C4-2B (cell line): Measurements from ENCODE around the gene ABLIM3.

Experiments
- H3K27ac ChIP-seq: fragments of 450-650 bp; 2 replicates; pipeline ENCODE4 v1.5.1; 2017
- CTCF ChIP-seq: fragments of 450-650 bp; conservative IDR thresholded peaks from 2 replicates; pipeline ENCODE4 v1.5.1; 2017; ENCODE audit warnings: mild to moderate bottlenecking
- ZFX ChIP-seq: fragments of 450-650 bp; IDR thresholded peaks from 2 replicates; pipeline ENCODE4 v1.6.1; 2017

Gene ABLIM3

GRCh38 chr5:149152317-149152746 is 11.0 kb downstream of the ABLIM3 start:
- TF ChIP-seq ZFX (no peak), CTCF (no peak)
- H3K27ac ChIP-seq: peak overlapping the region; percentile 80; the same call in 1 of the 2 replicates

DNA sequence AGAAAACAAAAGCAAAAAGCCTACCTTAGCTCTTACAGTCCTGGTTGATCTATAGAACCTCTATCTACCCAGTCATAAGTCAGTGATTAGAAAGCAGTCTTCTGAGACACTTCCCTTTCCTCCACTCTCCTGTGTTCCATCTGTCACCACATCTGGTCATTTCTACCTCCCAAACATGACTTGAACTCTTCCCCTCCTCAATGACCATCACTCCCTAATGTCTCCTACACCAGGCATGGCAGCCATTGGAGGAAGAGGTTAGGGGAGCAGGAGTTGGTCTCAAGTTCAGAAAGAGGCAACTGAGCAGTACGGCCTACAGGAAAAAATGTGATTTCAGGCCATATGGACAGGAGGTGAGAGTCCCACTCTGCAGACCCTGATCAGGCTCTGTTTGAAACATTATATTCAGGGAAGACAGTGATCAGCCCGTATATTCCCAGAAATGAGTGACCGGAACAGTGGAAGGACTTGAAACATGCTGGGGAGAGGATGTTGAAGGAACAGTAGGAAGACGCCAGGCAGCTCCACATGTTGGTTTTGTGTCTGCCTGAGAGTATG is 12.0 kb downstream of the ABLIM3 start:
- TF ChIP-seq CTCF (no peak), ZFX (no peak)
- peak overlapping the region; percentile 80 for H3K27ac ChIP-seq

- TF ChIP-seq ZFX (no peak), CTCF (no peak)
- H3K27ac ChIP-seq: peak overlapping the region; percentile 80
Observed at GRCh38 chr5:149153751-149154610, 12.7 kb downstream of the ABLIM3 start.

- TF ChIP-seq ZFX (no peak), CTCF (no peak)
- H3K27ac ChIP-seq: no peak overlapping the region
Observed at GRCh38 chr5:149154650-149155049, 13.4 kb downstream of the ABLIM3 start.

DNA sequence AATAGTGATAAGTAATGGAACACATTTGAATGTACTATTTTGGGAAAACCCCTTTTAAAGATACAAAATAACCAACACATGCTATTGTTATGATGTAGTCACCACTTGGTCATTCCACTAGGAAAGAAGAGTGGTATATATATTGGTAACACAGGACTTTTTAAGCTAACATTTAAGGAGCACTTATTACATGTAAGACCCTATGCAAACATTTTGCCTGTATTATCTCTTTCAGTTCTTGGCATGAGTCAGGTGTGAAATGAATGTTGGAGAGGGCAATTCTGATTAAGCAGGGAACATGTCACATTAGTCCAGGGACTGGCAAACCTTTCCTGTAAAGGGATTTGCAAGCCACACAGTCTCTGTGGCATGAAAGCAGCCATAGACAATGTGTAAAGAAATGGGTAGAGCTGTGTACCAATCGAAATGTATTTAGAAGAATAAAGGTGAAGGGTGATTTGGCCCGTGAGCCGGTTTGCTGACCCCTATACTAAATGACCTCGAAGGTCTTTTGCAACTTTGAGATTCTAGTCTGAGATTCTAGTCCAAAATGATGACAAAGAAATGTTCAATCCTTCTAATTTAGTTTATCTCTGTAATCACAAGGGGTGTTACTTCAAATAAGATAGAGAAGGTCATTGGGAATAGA is 15.3 kb downstream of the ABLIM3 start:
- no peak for TF ChIP-seq CTCF
- no peak for TF ChIP-seq ZFX
- H3K27ac ChIP-seq: no peak overlapping the region

- H3K27ac ChIP-seq: no peak overlapping the region
- TF ChIP-seq ZFX (no peak), CTCF (no peak)
Observed at GRCh38 chr5:149157330-149157729, 16.0 kb downstream of the ABLIM3 start.

DNA sequence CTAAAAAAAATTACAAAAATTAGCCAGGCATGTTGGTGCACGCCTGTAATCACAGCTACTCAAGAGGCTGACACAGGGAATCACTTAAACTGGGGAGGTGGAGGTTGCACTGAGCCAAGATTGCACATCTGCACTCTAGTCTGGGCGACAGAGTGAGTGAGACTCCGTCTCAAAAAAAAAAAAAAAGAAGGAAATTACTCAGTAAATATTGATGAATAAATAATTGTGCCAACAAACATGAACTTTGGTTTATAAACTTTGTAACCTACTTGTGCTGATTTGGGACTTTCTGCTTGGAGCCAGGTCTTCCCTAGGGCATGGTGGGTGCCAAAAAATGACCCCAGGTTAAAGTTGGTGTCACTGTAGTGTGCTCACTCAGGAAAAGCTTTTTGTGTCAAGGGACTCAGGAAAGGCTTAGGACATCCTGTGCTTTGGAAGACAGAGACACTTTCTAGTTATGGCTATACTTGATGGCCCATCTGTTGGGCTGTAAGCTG is 19.0 kb downstream of the ABLIM3 start:
- TF ChIP-seq CTCF (no peak), ZFX (no peak)
- peak overlapping the region; percentile 43 for H3K27ac ChIP-seq
